ENCODE data around the gene ASCL2. TPM values are rescaled to one million over a fixed set of nuclear protein-coding genes. Genes with fewer than 3 reads are reported as not detected.

ASCL2 gene
- total and polyA plus RNA-seq, 2 donors (not counting 3 experiments of a cell fraction or from before 2014, with no cell fraction given): not detected

DNA sequence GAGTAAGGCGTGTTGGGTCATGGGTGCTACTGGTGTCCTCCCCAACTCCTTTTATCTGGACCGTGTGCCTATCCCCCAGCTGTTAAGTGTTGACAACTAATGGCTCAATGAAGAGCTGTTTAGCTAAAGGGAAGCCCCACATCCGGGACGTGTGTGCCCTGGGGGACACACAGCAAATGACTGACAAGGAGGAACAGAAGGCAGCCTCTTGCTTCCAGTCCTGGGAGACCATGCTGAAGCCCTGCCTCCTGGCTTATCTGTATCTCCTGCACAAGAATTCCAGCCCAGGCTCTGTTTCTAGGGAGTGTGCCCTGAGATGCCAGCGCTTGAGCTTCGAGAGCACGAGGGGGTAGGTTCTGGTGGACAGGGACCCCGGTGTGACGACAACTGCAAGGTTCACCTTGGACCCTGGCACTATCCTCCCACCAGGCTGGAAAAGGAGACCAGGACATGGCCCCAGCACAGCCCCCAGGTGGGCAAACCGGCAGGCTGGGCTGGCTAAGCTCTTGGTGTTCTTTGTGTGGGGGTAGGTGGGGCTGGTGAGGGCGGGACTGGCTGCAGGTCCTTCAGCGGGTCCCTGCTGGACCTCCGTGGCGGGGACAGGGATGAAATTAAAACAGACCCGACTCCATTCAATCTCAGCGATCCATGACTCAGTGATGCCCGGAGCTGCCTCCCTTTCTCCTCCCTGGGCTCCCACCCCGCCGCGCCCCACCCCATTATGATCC is 21.0 kb downstream of the ASCL2 start:
- FAIRE-seq: no peak

More for the DNA sequence above, 21.0 kb downstream of the ASCL2 start:
- dilution Hi-C loops (cut with MboI; ENCODE audit: extremely low pct_ligation_motif_present, low sequenced_read_pairs): no loop called here
- Histone ChIP-seq H3K4me1 (ENCODE audit: control insufficient read depth, extremely low read depth, insufficient read depth, low read length) (no peaks in the 10 kb centered on the region), H3K27me3 (ENCODE audit: control insufficient read depth in 2 of 2, insufficient read depth in 2 of 2, low read length in 2 of 2) (peaks cover 0 to 5% of the 10 kb centered on the region in 2 experiments), H3K79me2 (ENCODE audit: control insufficient read depth, insufficient read depth, low read length) (no peaks in the 10 kb centered on the region), H4K20me1 (replicated peaks; ENCODE audit: control insufficient read depth, extremely low read depth, insufficient read depth, low read length) (no peaks in the 10 kb centered on the region), H3K27ac (ENCODE audit: insufficient read depth, low read depth, low read length) (no peak overlapping the region), H3K9me3 (replicated peaks; ENCODE audit: control insufficient read depth, insufficient read depth, low read length) (no peaks in the 10 kb centered on the region), H3K9me1 (replicated peaks; ENCODE audit: control insufficient read depth, extremely low read depth, insufficient read depth, low read length) (no peaks in the 10 kb centered on the region), H3K9ac (replicated peaks; ENCODE audit: extremely low read depth, insufficient read depth, low read length) (no peak overlapping the region), H2AFZ (ENCODE audit: low read depth, low read length) (no peak overlapping the region), H3K4me2 (ENCODE audit: insufficient read depth, low read length) (no peak overlapping the region), H3K4me3 (replicated peaks in 1 of 3; ENCODE audit: insufficient read depth in 1 of 3, low read depth in 1 of 3, low read length in 3 of 3) (no peak overlapping the region), H3K36me3 (ENCODE audit: control insufficient read depth in 2 of 2, extremely low read depth in 1 of 2, insufficient read depth in 2 of 2, low read length in 2 of 2) (no peaks in the 10 kb centered on the region)
- no peak for DNase-seq (ENCODE audit: low read depth, low spot score)
- intact Hi-C loops (cut with micrococcal nuclease): no loop called here
- TF ChIP-seq EZH2 (IDR thresholded peaks at IDR 0.05; ENCODE audit: borderline replicate concordance, low read depth, low read length, severe bottlenecking) (no peak), FOS (IDR thresholded peaks at IDR 0.05; ENCODE audit: borderline replicate concordance, insufficient read depth, low read length) (no peak), GATA2 (IDR thresholded peaks at IDR 0.05; ENCODE audit: insufficient read depth, insufficient read length, low read depth, low read length) (no peak), JUN (IDR thresholded peaks at IDR 0.05; ENCODE audit: borderline replicate concordance, insufficient read depth, insufficient read length, low read depth) (no peak)
- TF ChIP-seq, protein P1, sequence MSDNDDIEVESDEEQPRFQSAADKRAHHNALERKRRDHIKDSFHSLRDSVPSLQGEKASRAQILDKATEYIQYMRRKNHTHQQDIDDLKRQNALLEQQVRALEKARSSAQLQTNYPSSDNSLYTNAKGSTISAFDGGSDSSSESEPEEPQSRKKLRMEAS (IDR thresholded peaks at IDR 0.05; ENCODE audit: insufficient read depth, insufficient read length): no peak
- TF ChIP-seq, protein P2, sequence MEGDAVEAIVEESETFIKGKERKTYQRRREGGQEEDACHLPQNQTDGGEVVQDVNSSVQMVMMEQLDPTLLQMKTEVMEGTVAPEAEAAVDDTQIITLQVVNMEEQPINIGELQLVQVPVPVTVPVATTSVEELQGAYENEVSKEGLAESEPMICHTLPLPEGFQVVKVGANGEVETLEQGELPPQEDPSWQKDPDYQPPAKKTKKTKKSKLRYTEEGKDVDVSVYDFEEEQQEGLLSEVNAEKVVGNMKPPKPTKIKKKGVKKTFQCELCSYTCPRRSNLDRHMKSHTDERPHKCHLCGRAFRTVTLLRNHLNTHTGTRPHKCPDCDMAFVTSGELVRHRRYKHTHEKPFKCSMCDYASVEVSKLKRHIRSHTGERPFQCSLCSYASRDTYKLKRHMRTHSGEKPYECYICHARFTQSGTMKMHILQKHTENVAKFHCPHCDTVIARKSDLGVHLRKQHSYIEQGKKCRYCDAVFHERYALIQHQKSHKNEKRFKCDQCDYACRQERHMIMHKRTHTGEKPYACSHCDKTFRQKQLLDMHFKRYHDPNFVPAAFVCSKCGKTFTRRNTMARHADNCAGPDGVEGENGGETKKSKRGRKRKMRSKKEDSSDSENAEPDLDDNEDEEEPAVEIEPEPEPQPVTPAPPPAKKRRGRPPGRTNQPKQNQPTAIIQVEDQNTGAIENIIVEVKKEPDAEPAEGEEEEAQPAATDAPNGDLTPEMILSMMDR (IDR thresholded peaks at IDR 0.05; ENCODE audit: extremely low read depth in 1 of 2, insufficient read depth in 1 of 2, low read depth in 1 of 2, low read length in 2 of 2): no peak
- POLR2A ChIA-PET: interaction anchor here (0.5 kb wide), 1 partner anchor 65 kb away, joined by 7 read pairs; no protein-coding TSS in a partner anchor
- BruUV-seq (replicated peaks): no TSS peak
- CTCF ChIA-PET: interaction anchor here (1.0 kb wide), 1 partner anchor 56 kb away, joined by 4 read pairs; no protein-coding TSS in a partner anchor

Data from endothelial cell of umbilical vein (primary cell).